ENCODE data around the gene NRG3.

Gene NRG3

GRCh38 chr10:81957976-81958375, 83.0 kb downstream of the NRG3 start:
- Histone ChIP-seq H3K9me3 (ENCODE audit: low read length) (no peaks in the 10 kb centered on the region), H2AFZ (ENCODE audit: low read length) (no peak overlapping the region), H3K79me2 (ENCODE audit: insufficient read depth, low read length) (no peaks in the 10 kb centered on the region), H3F3A (ENCODE audit: insufficient read depth, low read length) (no peaks in the 10 kb centered on the region), H3K36me3 (ENCODE audit: insufficient read depth, low read length) (no peaks in the 10 kb centered on the region), H3K4me3 (ENCODE audit: low read depth, low read length, poor library complexity, severe bottlenecking) (no peak overlapping the region), H3K9ac (ENCODE audit: low read length) (no peak overlapping the region), H3K27me3 (ENCODE audit: insufficient read depth, low read length) (no peaks in the 10 kb centered on the region), H3K4me2 (ENCODE audit: low read length) (no peak overlapping the region), H3K27ac (ENCODE audit: low read depth, low read length, poor library complexity, severe bottlenecking) (no peak overlapping the region), H4K20me1 (ENCODE audit: insufficient read depth, low read length) (no peaks in the 10 kb centered on the region), H3K9me2 (ENCODE audit: low read depth, low read length) (no peaks in the 10 kb centered on the region; the same call in 1 of the 2 replicates), H3K4me1 (ENCODE audit: insufficient read depth, low read length, severe bottlenecking) (no peaks in the 10 kb centered on the region)
- TF ChIP-seq EZH2 (IDR thresholded peaks at IDR 0.05; ENCODE audit: borderline replicate concordance, low read length) (no peak), CTCF (IDR thresholded peaks at IDR 0.05; ENCODE audit: low read length) (no peak)

- no peaks in the 10 kb centered on the region for H3K9me2 ChIP-seq (ENCODE audit: low read depth, low read length)
- H3K27ac ChIP-seq (ENCODE audit: low read depth, low read length, poor library complexity, severe bottlenecking) = no peak overlapping the region
- no peak overlapping the region for H3K4me3 ChIP-seq (ENCODE audit: low read depth, low read length, poor library complexity, severe bottlenecking)
- no peaks in the 10 kb centered on the region for H4K20me1 ChIP-seq (ENCODE audit: insufficient read depth, low read length)
- no peaks in the 10 kb centered on the region for H3F3A ChIP-seq (ENCODE audit: insufficient read depth, low read length)
- H3K79me2 ChIP-seq (ENCODE audit: insufficient read depth, low read length) = no peaks in the 10 kb centered on the region
- H3K9ac ChIP-seq (ENCODE audit: low read length) = no peak overlapping the region
- H3K4me2 ChIP-seq (ENCODE audit: low read length) = no peak overlapping the region
- no peaks in the 10 kb centered on the region for H3K27me3 ChIP-seq (ENCODE audit: insufficient read depth, low read length)
- no peak overlapping the region for H2AFZ ChIP-seq (ENCODE audit: low read length)
- no peaks in the 10 kb centered on the region for H3K36me3 ChIP-seq (ENCODE audit: insufficient read depth, low read length)
- no peaks in the 10 kb centered on the region for H3K4me1 ChIP-seq (ENCODE audit: insufficient read depth, low read length, severe bottlenecking)
- TF ChIP-seq EZH2 (IDR thresholded peaks at IDR 0.05; ENCODE audit: borderline replicate concordance, low read length) (no peak), CTCF (IDR thresholded peaks at IDR 0.05; ENCODE audit: low read length) (no peak)
- H3K9me3 ChIP-seq (ENCODE audit: low read length) = no peaks in the 10 kb centered on the region
Measured at GRCh38 chr10:81959016-81959415, 84.0 kb downstream of the NRG3 start.

- Histone ChIP-seq H3F3A (ENCODE audit: insufficient read depth, low read length) (no peaks in the 10 kb centered on the region), H3K9me2 (ENCODE audit: low read depth, low read length) (no peaks in the 10 kb centered on the region), H2AFZ (ENCODE audit: low read length) (no peak overlapping the region), H3K36me3 (ENCODE audit: insufficient read depth, low read length) (no peaks in the 10 kb centered on the region), H4K20me1 (ENCODE audit: insufficient read depth, low read length) (no peaks in the 10 kb centered on the region), H3K4me2 (ENCODE audit: low read length) (no peak overlapping the region), H3K4me3 (ENCODE audit: low read depth, low read length, poor library complexity, severe bottlenecking) (no peak overlapping the region), H3K4me1 (ENCODE audit: insufficient read depth, low read length, severe bottlenecking) (no peaks in the 10 kb centered on the region), H3K9me3 (ENCODE audit: low read length) (no peaks in the 10 kb centered on the region), H3K27ac (ENCODE audit: low read depth, low read length, poor library complexity, severe bottlenecking) (no peak overlapping the region), H3K27me3 (ENCODE audit: insufficient read depth, low read length) (no peaks in the 10 kb centered on the region), H3K9ac (ENCODE audit: low read length) (no peak overlapping the region), H3K79me2 (ENCODE audit: insufficient read depth, low read length) (no peaks in the 10 kb centered on the region)
- no peak for TF ChIP-seq EZH2 (IDR thresholded peaks at IDR 0.05; ENCODE audit: borderline replicate concordance, low read length)
Measured at GRCh38 chr10:81961451-81962184, 86.6 kb downstream of the NRG3 start.

GRCh38 chr10:81963606-81964005, 88.6 kb downstream of the NRG3 start:
- H4K20me1 ChIP-seq (ENCODE audit: insufficient read depth, low read length) = no peaks in the 10 kb centered on the region
- no peak for TF ChIP-seq EZH2 (IDR thresholded peaks at IDR 0.05; ENCODE audit: borderline replicate concordance, low read length)
- no peak for TF ChIP-seq CTCF (IDR thresholded peaks at IDR 0.05; ENCODE audit: low read length)
- no peaks in the 10 kb centered on the region for H3K4me1 ChIP-seq (ENCODE audit: insufficient read depth, low read length, severe bottlenecking)
- no peak overlapping the region for H2AFZ ChIP-seq (ENCODE audit: low read length)
- H3K4me2 ChIP-seq (ENCODE audit: low read length) = no peak overlapping the region
- no peaks in the 10 kb centered on the region for H3K27me3 ChIP-seq (ENCODE audit: insufficient read depth, low read length)
- H3K9me3 ChIP-seq (ENCODE audit: low read length) = no peaks in the 10 kb centered on the region
- H3K9ac ChIP-seq (ENCODE audit: low read length) = no peak overlapping the region
- H3K79me2 ChIP-seq (ENCODE audit: insufficient read depth, low read length) = no peaks in the 10 kb centered on the region
- no peak overlapping the region for H3K4me3 ChIP-seq (ENCODE audit: low read depth, low read length, poor library complexity, severe bottlenecking)
- no peaks in the 10 kb centered on the region for H3K36me3 ChIP-seq (ENCODE audit: insufficient read depth, low read length)
- no peak overlapping the region for H3K27ac ChIP-seq (ENCODE audit: low read depth, low read length, poor library complexity, severe bottlenecking)
- H3F3A ChIP-seq (ENCODE audit: insufficient read depth, low read length) = no peaks in the 10 kb centered on the region
- no peaks in the 10 kb centered on the region for H3K9me2 ChIP-seq (ENCODE audit: low read depth, low read length)
